ENCODE measurements around the gene CBR3.
"Not testable (repeated sequence)": the region's sequence is repeated elsewhere in the genome, so short reads cannot be mapped to it uniquely, and the experiment has no call there.

Gene CBR3

GRCh38 chr21:36134803-36135390 is at the start of gene CBR3:
Gene CBR3 (plus strand): TSS chr21:36135079. CDS start chr21:36135193, 114 bp downstream.
- DNase-seq = no peak

GRCh38 chr21:36087362-36088138 is 47.3 kb upstream of the CBR3 start:
- no peak for DNase-seq

- DNase-seq = no peak
These were observed 44.9 kb upstream of the CBR3 start for GRCh38 chr21:36089946-36090345.

- no peak for DNase-seq
These were observed 42.2 kb upstream of the CBR3 start for GRCh38 chr21:36092681-36093080.

- no peak for DNase-seq
These were observed 41.4 kb upstream of the CBR3 start for GRCh38 chr21:36093512-36093911.

- no peak for DNase-seq
These were observed 38.2 kb upstream of the CBR3 start for GRCh38 chr21:36096398-36097290.

- no peak for DNase-seq
These were observed 37.3 kb upstream of the CBR3 start for GRCh38 chr21:36097427-36098181.

GRCh38 chr21:36098182-36098532 is 36.7 kb upstream of the CBR3 start:
- DNase-seq = no peak

GRCh38 chr21:36099000-36099399 is 35.9 kb upstream of the CBR3 start:
- DNase-seq = no peak

- DNase-seq = not testable (repeated sequence)
These were observed 35.1 kb upstream of the CBR3 start for GRCh38 chr21:36099695-36100211.

- no peak for DNase-seq
These were observed 33.8 kb upstream of the CBR3 start for GRCh38 chr21:36100971-36101641.

GRCh38 chr21:36103434-36103833 is 31.4 kb upstream of the CBR3 start:
- DNase-seq = no peak

GRCh38 chr21:36104317-36105300 is 30.3 kb upstream of the CBR3 start:
- no peak for DNase-seq

GRCh38 chr21:36105327-36105842 is 29.5 kb upstream of the CBR3 start:
- DNase-seq = no peak

GRCh38 chr21:36109868-36110267 is 25.0 kb upstream of the CBR3 start:
- no peak for DNase-seq

- no peak for DNase-seq
These were observed 23.6 kb upstream of the CBR3 start for GRCh38 chr21:36111238-36111637.

GRCh38 chr21:36113647-36114428 is 21.0 kb upstream of the CBR3 start:
- no peak for DNase-seq

GRCh38 chr21:36115138-36115730 is 19.6 kb upstream of the CBR3 start:
- no peak for DNase-seq

GRCh38 chr21:36117286-36117741 is 17.6 kb upstream of the CBR3 start:
- DNase-seq = no peak
